Stimulated activated naive CD4-positive, alpha-beta T cell (primary cell): Measurements from ENCODE around the gene PLXNA4.

Experiments
- DNase-seq, 6 experiments: peaks; one replicate each; lab custom pipeline; 2025; lab: John Stamatoyannopoulos, UW

PLXNA4 gene

DNA sequence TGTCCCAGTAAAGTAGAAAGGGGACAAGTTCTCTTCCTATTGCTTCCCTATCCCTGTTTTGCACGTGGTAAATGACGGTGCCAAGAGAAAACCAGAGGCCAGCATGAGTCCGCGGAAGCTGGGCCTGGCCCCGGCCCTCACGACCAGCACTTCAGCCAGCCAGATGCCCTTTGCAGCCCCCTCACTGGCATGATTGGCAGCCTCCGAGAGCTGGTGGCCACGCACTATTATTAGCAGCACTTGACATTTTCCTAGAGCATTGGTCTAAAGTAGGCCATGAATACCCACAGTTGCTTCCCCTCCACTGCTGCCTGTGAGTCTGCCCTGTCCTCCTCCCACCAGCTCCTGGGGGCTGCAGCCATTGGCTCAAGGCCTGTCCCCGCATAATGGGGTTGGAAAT lies 369.1 kb downstream of the PLXNA4 start:
- no peak for DNase-seq

DNA sequence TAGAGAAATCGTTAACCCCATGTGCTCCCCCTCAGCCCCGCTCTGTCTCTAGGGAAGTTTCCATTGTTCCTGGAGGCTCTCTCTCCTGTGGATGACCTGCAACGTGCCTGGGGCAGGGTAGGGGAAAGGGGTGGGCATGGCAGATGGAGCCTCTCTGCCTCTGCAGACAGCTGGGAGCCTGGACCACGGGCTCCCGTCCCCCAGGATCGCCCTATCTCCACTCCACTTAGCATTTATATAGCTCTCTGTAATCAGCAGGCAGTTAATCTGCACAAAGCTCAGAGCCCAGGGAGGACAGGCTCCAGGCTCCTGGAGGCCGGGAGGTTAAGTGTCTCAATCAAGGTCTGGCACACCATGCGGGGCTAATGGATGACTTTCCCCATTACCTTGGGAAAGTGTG lies 369.7 kb downstream of the PLXNA4 start:
- no peak for DNase-seq

DNA sequence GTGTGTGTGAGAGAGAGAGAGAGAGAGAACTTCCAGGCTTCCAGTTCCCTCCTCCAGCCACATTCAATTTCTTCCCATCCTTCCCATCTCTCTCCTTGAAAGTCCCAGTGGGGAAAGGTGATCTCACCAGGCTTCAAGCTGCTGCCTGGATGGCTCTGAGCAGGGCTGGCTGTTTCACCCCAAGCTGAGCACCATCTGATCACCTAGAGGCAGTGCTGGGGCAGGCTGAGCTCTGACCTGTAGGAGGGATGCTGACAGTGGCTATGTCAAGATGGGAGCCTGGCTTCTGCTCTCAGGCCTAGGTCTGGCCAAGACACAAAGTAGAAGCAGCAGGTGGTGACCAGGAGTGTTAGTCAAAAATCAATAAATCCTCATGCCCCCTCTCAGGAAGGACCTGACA lies 370.8 kb downstream of the PLXNA4 start:
- DNase-seq = no peak

DNA sequence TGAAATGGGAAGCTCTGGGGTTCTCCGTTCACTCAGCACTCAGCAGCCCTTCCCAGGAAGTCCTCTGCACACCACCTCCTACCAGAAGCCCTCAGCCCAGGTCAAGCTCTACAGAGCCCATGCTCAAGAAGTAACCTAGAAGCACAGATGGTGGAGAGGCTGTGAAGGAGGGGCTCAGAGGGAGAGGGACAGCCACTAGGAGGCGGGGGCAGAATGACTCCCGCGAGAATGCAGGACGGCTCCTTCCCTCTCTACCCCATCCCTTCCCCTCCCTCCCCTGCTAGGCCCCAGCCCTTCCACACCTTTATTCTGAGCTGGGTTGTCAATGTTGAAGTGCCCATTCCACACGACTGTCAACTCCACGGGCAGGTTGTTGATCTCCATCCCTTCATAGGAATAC lies 373.2 kb downstream of the PLXNA4 start:
- no peak for DNase-seq

DNA sequence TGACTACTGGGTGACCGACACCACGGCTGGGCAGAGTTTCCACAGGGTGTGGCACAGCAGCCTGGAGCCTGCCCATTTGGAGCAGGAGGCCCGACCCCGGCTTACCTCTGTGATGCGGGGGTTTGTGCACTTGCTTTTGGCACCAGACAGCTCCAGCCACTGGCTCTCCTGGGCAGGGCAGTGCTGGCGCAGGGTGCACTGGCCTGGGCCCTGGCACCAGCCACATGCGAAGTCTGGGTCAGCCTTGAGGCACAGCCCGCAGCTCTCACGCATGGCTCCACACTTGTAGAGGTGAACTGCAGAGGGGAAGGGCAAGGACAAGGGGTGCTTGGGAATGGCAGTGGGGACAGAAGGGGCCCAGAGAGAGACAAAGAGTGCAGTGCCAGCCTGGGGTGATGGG lies 373.7 kb downstream of the PLXNA4 start:
- DNase-seq = no peak

DNA sequence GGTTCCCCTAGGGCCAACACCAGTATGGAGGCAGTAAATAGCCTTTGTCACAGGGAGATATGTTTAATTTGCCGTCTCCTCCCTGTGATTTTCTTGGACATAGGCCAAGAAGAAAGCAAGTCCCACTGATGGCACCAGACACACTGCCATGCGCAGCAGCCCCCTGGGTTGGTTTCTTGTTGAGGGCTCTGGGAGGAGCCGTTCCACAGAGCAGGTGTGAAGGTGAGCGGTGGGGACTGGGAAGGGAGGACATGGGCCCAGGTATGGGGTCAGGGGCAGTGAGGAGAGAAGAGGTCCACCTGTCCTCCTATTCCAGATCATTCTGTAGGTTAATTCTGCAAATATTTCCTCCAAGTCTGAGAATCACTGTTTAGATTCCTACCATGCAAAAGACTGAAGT lies 376.1 kb downstream of the PLXNA4 start:
- DNase-seq = no peak

DNA sequence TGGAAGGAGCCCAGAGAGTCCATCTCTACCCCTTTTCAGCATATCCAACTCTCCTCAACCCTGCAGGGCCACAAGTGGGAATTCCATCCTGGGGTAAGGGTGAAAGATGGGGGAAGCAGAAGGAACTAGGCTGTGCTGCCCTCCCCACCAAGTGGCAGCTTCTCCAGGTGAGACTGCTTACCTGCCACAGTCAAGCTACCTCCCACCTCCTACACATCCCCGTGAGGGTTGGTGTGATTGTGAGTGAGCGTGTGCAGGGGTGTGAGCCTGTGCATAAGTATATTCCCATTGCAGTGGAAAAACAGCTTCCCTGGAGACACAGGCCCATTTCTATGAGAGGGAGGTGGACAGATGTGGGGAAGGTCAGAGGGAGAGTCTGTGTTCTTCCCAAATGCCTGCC lies 376.6 kb downstream of the PLXNA4 start:
- no peak for DNase-seq

DNA sequence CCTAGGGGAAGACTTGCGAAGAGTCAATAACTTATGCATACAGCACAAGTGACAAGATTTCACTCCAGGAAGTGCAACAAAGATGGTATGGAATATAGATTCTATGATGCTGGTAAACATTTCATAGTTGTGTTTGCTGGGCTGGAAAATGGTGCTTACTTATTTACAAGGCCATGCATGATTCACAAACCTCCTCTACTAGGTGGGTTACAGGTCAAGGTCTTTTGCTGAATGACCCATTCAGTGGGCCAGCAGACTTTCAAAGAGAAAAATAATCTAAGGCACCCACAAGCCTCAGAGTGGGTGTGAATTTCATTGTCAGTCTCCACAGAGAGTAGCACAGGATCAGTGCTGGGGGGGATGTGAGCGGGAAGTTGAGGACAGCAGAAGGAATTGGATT lies 378.5 kb downstream of the PLXNA4 start:
- no peak for DNase-seq

DNA sequence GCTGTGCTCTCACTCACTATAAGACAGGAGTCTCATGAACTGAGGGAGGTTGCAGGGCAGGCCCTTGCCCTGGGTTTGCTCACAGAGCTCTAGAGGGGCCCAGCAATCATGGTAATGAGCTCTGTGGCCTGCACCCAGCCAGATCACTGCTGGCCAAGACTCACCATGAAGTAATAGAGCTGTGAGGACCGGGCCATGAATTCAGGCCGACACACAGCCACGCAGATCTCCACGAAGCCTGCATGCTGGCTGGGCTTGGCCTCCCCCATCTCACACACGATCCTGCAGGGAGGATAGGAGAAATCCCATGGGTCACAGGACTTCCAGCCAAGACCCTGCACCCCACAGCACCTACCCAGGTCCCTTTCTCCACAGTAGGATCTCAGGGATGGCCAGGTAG lies 382.4 kb downstream of the PLXNA4 start:
- DNase-seq = no peak

DNA sequence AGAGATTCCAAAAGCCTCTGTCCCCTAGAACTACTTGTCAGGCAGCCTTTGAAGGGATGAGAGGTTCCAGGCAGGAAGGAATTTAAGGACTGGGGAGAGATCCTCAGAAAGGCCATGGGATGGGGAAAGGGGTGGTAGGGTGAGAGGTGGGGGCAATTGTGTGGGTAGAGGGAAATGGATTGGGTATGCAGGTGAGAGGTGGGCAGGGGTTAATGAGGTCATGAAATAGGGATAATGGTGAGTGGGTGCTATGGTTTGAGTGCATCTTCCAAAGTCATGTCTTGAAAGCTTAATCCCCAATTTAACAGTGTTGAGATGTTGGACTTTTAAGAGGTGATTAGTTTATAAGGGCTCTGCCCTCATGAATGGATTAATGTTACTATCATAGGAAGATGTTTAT lies 383.5 kb downstream of the PLXNA4 start:
- DNase-seq = no peak

DNA sequence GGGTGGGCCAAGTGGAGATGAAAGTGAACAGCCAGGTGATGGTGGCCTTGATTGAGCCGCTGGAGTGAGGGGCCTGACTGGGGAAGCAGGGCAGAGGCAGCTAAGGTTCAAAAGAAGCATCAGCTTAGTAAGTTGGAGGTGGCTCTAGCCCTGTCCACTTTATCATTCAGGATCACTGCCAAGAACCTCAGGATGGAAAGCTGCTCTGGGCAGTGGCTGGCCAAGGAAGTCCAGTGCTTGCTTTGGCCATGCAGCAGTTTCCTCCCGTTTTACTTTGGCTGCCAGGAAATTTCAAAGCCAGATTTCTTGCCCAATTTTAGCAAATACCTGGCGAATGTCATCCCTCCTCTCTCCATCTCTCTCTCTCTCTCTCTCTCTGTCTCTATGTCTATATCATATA lies 384.9 kb downstream of the PLXNA4 start:
- DNase-seq = no peak

DNA sequence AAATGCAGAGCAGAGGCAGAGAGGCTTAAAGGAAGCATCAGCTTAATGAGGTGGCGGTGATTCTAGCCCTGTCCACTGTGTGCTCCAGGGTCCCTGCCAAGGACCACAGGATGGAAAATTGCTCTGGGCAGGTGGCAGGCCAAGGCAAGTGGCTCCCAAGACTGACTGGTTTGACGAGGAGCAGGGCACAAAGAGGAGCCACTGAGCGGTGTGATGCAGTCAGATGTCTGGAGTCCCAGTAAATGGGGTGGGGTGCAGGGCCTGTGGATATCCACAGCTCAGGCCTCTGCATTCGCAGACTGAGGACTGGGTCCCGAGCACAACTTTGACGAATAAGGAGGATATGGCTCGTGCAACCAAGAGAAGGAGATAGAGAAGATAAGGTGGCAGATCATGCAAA lies 385.6 kb downstream of the PLXNA4 start:
- DNase-seq = no peak

DNA sequence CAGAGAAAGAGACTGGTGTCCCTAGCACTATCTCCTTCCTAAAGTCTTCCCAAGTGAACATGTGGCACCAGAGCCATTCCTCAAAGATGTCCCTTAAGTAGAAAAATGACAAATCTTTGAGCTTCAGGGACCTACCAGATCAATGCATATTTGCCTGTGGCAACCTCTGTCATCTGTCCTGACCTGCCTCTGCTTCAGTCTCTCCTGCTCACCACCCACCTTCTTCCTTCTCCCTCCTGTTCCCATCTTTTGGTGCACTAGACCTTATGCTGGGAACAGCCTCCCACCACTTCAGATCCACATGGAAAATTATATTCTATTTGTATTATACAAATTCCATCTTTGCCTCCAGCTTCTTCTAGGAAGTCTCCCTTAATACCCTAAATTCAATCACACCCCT lies 386.4 kb downstream of the PLXNA4 start:
- no peak for DNase-seq

DNA sequence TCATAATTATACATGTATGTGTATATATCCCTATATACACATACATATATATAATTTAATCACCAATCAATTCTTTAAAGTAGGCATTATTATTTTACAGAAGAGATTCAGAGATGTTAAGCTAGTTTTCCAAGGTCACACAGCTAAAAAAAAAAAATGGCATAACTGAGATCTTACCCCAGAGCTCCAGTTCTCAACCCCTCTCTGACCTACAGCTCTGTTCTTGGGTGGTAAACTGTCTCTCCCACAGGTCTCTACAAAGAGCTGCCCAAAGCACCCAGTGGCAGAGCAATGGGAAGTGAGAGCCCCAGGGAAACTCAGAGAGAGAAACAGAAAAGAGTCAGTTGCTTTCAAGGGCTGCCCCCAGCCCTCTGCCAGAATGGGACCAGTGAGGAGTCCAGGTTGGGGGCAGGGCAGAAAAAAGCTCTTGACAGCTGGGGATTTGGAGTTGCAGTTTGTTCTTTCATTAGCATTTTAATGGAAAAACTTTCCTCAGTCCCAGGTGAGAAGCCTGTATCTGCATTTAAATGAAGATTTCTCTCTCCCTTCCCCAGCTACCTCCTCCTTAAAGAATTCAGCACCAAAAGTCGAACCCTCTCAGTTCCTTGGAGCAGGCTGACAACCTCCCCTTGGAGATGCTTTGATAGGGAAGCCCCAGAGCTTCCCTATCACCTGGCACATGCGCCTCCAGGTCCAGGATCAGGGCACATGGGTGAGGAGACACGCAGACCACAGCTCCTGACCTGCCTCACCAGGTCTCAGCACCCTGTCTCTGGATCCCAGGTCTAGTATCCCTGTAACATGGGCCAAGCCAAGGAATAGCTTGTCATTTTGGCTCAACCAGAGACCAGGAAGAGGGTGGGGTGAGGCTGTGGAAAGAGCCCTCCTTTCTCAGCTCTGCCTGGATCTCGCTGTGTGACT lies 388.1 kb downstream of the PLXNA4 start:
- DNase-seq = no peak

DNA sequence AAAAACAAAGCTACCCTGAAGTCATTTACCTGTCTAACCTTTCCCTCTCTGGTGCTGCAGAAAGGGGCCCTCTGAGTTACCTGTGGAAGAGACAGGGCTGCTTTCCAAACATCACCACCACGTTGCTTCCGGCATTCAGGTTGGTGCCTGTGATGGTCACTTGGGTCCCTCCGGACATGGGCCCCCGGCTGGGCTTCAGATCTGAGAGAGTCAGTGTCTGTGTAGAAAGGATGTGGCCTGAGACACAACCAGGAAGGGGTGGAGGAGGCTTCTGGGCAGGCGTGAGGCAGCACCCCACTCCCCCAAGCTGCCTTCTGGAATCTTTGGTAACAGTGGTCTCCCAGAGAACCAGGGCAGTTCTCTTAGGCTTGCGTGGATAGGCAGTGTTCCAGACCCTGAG lies 388.9 kb downstream of the PLXNA4 start:
- DNase-seq = no peak

DNA sequence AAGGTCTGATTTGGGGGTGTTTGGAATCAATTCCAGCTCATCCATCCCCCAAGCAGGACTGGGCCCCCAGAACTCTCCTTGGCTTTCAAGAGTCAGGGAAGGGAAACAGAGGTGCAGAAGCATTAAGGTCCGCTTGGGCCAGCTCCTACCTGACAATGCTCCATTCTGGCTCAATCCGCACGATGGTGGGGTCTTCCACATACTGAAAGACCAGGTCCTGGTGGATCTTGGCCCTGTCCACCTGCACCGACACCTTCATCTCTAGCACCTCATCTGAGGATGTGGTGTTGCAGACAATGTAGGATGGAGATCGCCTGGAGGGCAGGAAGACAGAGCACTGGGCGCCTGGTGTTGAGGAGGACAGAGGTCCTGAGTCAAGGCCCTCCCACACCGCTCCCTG lies 391.1 kb downstream of the PLXNA4 start:
- DNase-seq = no peak

DNA sequence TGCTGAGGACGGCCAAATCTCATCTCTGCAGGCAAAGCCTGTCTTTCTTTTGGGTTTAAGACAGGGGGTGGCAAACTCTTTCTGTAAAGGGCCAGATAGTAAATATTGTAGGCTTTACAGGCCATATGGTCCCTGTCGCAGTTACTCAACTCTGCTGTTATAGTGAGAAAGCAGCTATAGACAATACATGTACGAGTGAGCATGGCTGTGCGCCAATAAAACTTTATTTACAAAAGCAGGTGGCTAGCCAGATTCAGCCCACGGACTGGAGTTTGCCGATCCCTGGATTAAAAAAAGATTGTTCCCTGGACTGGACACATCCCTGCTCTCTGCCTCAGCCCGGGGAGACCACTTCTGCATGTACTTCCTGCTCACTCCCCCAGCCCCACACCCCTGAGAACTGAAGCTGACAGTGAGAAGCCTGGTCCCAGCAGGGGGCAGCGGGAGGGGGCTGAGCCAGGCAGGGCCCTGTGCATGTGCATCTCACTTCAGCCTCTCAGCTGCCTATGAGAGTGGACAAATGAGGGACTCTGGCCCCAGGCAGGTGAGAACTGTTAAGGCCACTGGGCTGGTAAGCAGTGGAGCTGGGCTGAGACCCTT lies 392.4 kb downstream of the PLXNA4 start:
- DNase-seq = no peak

DNA sequence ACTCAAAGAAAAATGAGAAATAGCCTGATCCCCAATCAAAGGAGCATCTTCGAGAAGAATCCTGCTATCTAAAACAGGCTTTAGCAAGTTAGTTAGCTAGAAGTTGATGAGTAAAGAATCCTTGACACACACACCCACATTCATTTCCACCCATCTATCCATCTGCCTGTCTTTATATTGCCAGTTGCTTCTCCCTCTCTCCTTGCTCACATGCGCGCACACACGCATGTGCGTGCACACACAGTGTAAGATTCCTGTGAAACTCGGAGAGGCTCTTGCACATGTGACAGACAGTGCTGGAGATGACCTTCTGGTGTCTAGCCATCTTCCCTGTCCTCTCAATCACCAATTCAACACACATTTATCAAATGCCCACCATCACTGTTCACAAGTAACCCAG lies 393.3 kb downstream of the PLXNA4 start:
- no peak for DNase-seq

DNA sequence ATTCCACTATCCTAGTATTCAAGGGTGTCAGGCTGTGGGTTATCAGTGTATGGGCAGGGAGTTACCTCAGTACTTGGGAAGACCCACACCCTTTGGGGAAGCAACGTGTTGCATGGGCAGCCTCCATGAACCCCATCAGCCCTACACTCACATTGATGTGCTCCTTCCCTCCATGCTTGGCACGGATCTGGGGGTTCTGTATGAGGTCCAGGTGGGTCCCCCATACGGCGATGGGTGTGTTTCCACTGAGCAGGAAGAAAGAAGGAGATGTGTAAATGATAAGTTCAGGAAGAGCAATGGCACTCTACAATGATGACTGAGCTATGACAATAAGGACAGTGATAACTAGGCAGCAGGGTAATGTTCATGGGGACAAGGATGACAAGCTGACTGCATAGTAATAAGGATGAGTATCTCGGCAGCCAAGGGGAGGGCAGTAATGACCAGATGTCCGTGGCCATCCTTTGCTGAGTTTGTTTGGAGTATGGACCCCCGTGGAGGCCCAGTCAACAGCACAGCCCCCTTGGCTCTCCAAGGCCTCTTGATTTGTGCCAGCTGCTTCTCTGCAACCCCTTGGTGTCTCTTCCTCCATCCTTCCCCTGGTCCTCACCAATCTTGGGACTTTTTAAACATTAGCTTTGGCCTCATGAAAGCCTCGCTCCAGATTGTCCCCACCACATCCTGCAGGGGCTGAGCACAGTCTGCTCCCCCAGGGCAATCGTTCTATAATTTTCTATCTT lies 394.2 kb downstream of the PLXNA4 start:
- no peak for DNase-seq

DNA sequence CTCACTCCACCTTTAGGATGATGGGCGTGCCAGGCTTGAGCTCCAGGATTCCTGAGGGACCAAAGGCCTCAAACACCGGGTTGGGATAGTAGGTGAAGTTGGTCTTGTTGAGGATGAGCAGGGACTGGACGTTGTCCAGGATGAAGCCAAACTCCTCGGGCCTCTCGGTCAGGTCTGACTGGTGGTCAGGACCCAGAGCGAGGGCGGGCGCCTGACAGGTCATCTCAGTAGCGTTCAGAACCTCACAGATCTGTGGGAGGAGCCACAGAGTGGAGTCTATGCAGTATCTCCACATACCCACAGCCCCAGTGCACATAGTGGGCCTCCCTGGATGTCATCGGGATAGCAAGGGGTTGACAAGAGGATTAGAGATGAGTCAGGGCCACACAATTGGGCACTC lies 394.9 kb downstream of the PLXNA4 start:
- no peak for DNase-seq

DNA sequence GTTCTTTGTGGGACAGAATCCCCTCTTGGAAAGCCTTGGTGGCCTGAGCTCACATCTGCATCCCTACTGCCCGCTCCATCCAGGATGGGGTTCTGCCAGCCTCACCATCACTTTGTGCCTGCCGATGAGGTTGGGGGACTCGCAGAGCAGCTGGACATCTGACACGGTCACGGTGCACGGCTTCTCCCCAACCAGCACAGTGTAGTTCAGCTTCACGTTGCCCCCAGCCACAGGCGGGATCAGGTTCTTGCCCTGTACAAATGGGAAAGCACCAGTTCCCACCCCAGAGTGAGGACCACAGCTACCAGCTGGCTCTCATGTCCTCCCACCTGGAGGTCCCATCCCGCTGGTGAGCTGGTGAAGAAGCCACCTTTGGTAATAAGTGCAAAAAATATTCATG lies 395.8 kb downstream of the PLXNA4 start:
- no peak for DNase-seq

DNA sequence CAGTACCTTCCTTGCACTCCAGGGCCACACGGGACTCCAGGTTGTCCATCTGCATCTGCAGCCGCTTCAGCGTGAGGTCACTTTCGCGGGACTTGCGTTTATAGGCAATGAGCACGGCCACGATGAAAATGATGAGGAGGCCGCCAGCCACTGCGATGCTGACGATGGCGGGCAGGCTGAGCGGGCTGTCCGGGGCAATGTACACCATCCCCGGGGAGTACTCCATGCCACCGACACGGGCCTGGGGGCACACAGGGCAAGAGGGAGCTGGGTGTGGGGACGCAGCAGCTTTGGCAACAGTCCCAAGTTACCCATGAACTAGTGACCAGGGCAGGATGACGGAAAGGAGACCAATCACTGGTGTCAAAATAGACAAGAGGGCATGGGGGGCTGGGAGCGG lies 396.6 kb downstream of the PLXNA4 start:
- no peak for DNase-seq

DNA sequence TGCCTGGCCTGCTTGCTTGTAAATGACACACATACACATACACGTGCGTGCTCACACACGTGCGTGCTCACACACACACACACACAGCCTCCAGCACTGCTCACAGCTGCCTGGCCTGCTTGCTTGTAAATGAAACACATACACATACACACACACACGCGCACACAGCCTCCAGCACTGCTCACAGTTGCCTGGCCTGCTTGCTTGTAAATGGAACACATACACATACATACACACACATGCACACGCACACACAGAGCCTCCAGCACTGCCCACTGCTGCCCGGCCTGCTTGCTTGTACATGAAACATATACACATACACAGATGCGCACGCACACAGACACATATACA lies 397.2 kb downstream of the PLXNA4 start:
- no peak for DNase-seq
